MM.1S (cell line): Measurements from ENCODE around the gene ENPP3.

Source experiments
- DNase-seq: peaks from one replicate; pipeline ENCODE4 v3.0.0-alpha.2; 2015
- H2AFZ ChIP-seq: fragments of 300-600 bp; sonication (generic); 2 replicates; pipeline ENCODE4 v1.6.0; 2016; ENCODE audit warnings: antibody characterized with exemption, low read length
- H3F3A ChIP-seq: fragments of 300-600 bp; sonication (generic); 2 replicates; pipeline ENCODE4 v1.6.1; 2016; ENCODE audit warnings: mild to moderate bottlenecking, antibody characterized with exemption, low read length, moderate library complexity, mixed read lengths; ENCODE audit not compliant: insufficient read depth
- H3K27ac ChIP-seq: fragments of 300-600 bp; sonication (generic); 2 replicates; pipeline ENCODE4 v1.5.1; 2016; ENCODE audit warnings: mild to moderate bottlenecking, low read length
- H3K27me3 ChIP-seq: fragments of 300-600 bp; sonication (generic); replicated peaks from 2 replicates; pipeline ENCODE4 v1.6.0; 2016; ENCODE audit warnings: low read length; ENCODE audit not compliant: insufficient read depth
- H3K36me3 ChIP-seq: fragments of 300-600 bp; sonication (generic); replicated peaks from 2 replicates; pipeline ENCODE4 v1.6.1; 2016; ENCODE audit warnings: mild to moderate bottlenecking, low read length, mixed read lengths; ENCODE audit not compliant: insufficient read depth
- H3K4me1 ChIP-seq: fragments of 300-600 bp; sonication (generic); 2 replicates; pipeline ENCODE4 v1.6.1; 2016; ENCODE audit warnings: low read length, mixed read lengths
- H3K4me2 ChIP-seq: fragments of 300-600 bp; sonication (generic); 2 replicates; pipeline ENCODE4 v1.6.0; 2016; ENCODE audit warnings: low read depth, low read length
- H3K4me3 ChIP-seq: fragments of 300-600 bp; sonication (generic); 2 replicates; pipeline ENCODE4 v1.5.1; 2016; ENCODE audit warnings: low read length, mixed read lengths
- H3K79me2 ChIP-seq: fragments of 300-600 bp; sonication (generic); 2 replicates; pipeline ENCODE4 v1.6.1; 2016; ENCODE audit warnings: mixed run types, low read length, mixed read lengths
- H3K9ac ChIP-seq: fragments of 300-600 bp; sonication (generic); 2 replicates; pipeline ENCODE4 v1.6.1; 2016; ENCODE audit warnings: low read length, mixed read lengths
- H3K9me2 ChIP-seq: fragments of 300-600 bp; sonication (generic); replicated peaks from 2 replicates; pipeline ENCODE4 v1.6.1; 2016; ENCODE audit warnings: mild to moderate bottlenecking, low read length, mixed read lengths; ENCODE audit not compliant: insufficient read depth
- H3K9me3 ChIP-seq: fragments of 300-600 bp; sonication (generic); replicated peaks from 2 replicates; pipeline ENCODE4 v1.6.1; 2016; ENCODE audit warnings: mild to moderate bottlenecking, low read length, mixed read lengths; ENCODE audit not compliant: insufficient read depth
- H4K20me1 ChIP-seq: fragments of 300-600 bp; sonication (generic); 2 replicates; pipeline ENCODE4 v1.6.1; 2016; ENCODE audit warnings: mild to moderate bottlenecking, low read length, moderate library complexity, mixed read lengths; ENCODE audit not compliant: insufficient read depth
- EZH2 ChIP-seq: fragments of 300-600 bp; sonication (generic); optimal IDR thresholded peaks from 2 replicates; pipeline ENCODE3; 2017; ENCODE audit warnings: low read depth, mild to moderate bottlenecking, antibody characterized with exemption, low read length, mixed read lengths
- EZH2phosphoT487 ChIP-seq: fragments of 300-600 bp; sonication (generic); IDR thresholded peaks from 2 replicates; pipeline ENCODE4 v1.6.1; 2018; ENCODE audit warnings: antibody characterized with exemption, low read length
- TF ChIP-seq, protein P1 (sequence below): fragments of 300-600 bp; sonication (generic); IDR thresholded peaks from 2 replicates; pipeline ENCODE4 v1.5.1; 2016; ENCODE audit warnings: antibody characterized with exemption, low read length, mixed read lengths

ENPP3 gene

DNA sequence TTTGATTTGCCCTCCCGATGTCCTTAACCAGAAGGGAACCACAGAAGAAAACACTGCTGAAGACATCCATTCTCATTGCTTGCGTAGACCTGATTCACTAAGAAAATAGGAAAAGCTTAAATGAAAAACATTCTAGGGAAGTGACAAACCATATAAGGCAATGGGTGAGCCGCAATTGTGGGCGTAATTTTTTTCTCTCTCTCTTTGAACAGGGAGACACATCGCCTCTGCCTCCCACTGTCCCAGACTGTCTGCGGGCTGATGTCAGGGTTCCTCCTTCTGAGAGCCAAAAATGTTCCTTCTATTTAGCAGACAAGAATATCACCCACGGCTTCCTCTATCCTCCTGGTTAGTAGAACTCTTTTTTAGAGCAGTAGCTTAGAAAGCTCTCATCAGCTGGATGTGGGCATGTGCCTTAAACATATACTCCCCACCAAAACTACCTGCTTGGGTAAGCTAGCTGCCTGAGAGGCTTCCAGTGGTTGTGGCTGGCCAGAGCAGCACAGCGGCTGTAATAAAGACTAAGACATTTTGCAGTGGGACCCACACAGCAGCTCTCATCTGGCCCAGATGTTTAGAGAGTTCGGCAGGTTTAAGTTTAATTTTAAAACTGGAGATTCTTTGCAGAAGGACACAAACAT is 96.4 kb downstream of the ENPP3 start:
- Histone ChIP-seq H4K20me1 (no peaks in the 10 kb centered on the region), H3K4me2 (no peak overlapping the region), H3K9me3 (no peaks in the 10 kb centered on the region), H3K9me2 (no peaks in the 10 kb centered on the region), H3K4me1 (no peaks in the 10 kb centered on the region), H3F3A (no peaks in the 10 kb centered on the region), H3K79me2 (no peaks in the 10 kb centered on the region), H3K27ac (no peak overlapping the region), H2AFZ (no peak overlapping the region), H3K27me3 (no peaks in the 10 kb centered on the region), H3K4me3 (no peak overlapping the region), H3K36me3 (no peaks in the 10 kb centered on the region), H3K9ac (no peak overlapping the region)
- DNase-seq = no peak
- TF ChIP-seq, protein P1, sequence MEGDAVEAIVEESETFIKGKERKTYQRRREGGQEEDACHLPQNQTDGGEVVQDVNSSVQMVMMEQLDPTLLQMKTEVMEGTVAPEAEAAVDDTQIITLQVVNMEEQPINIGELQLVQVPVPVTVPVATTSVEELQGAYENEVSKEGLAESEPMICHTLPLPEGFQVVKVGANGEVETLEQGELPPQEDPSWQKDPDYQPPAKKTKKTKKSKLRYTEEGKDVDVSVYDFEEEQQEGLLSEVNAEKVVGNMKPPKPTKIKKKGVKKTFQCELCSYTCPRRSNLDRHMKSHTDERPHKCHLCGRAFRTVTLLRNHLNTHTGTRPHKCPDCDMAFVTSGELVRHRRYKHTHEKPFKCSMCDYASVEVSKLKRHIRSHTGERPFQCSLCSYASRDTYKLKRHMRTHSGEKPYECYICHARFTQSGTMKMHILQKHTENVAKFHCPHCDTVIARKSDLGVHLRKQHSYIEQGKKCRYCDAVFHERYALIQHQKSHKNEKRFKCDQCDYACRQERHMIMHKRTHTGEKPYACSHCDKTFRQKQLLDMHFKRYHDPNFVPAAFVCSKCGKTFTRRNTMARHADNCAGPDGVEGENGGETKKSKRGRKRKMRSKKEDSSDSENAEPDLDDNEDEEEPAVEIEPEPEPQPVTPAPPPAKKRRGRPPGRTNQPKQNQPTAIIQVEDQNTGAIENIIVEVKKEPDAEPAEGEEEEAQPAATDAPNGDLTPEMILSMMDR = no peak
- no peak for TF ChIP-seq EZH2
- TF ChIP-seq EZH2phosphoT487 = no peak

DNA sequence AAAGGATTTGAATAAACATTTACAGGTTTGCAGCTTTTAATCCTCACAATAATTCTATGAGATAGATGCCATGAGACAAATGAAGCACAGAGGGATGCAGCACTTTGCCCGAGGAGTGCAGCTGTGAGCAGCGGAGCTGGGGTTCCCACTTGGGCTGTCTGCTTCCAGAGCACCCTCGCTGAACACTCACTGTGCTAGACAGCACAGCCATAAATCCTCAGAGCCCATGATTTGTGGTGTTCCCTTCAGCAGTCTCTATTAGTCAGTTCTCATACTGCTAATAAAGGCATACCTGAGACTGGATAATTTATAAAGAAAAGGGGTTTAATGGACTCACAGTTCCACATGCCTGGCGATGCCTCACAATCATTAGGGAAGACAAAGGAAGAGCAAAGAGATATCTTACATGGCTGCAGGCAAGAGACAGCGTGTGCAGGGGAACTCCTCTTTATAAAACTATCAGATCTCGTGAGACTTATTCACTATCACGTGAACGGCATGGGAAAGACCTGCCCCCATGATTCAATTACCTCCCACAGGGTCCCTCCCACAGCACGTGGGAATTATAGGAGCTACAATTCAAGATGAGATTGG is 99.0 kb downstream of the ENPP3 start:
- H3K4me2 ChIP-seq = no peak overlapping the region
- H3K27ac ChIP-seq = no peak overlapping the region
- no peaks in the 10 kb centered on the region for H3K9me2 ChIP-seq
- H3F3A ChIP-seq = no peaks in the 10 kb centered on the region
- H3K4me3 ChIP-seq = no peak overlapping the region
- DNase-seq = no peak
- no peaks in the 10 kb centered on the region for H3K9me3 ChIP-seq
- no peak overlapping the region for H2AFZ ChIP-seq
- H3K9ac ChIP-seq = no peak overlapping the region
- no peaks in the 10 kb centered on the region for H3K4me1 ChIP-seq
- no peak for TF ChIP-seq EZH2phosphoT487
- no peak for TF ChIP-seq EZH2
- TF ChIP-seq, protein P1 = no peak
- H3K79me2 ChIP-seq = no peaks in the 10 kb centered on the region
- no peaks in the 10 kb centered on the region for H3K36me3 ChIP-seq
- H3K27me3 ChIP-seq = no peaks in the 10 kb centered on the region
- H4K20me1 ChIP-seq = no peaks in the 10 kb centered on the region

GRCh38 chr6:131736811-131737210 is 99.7 kb downstream of the ENPP3 start:
- H2AFZ ChIP-seq = no peak overlapping the region
- no peak overlapping the region for H3K9ac ChIP-seq
- no peaks in the 10 kb centered on the region for H3F3A ChIP-seq
- no peaks in the 10 kb centered on the region for H3K4me1 ChIP-seq
- no peaks in the 10 kb centered on the region for H3K36me3 ChIP-seq
- DNase-seq = no peak
- H4K20me1 ChIP-seq = no peaks in the 10 kb centered on the region
- H3K79me2 ChIP-seq = no peaks in the 10 kb centered on the region
- no peak overlapping the region for H3K4me3 ChIP-seq
- H3K27ac ChIP-seq = no peak overlapping the region
- no peak for TF ChIP-seq EZH2
- TF ChIP-seq EZH2phosphoT487 = no peak
- TF ChIP-seq, protein P1 = no peak
- no peak overlapping the region for H3K4me2 ChIP-seq
- H3K27me3 ChIP-seq = no peaks in the 10 kb centered on the region
- no peaks in the 10 kb centered on the region for H3K9me2 ChIP-seq
- no peaks in the 10 kb centered on the region for H3K9me3 ChIP-seq
